Astrocyte of the cerebellum (primary cell): ENCODE results near the gene CCDC34.
A peak's percentile ranks its signal among the peaks of the same experiment; 100 is the strongest.

ENCODE experiments used
- DNase-seq: peaks from one replicate; pipeline ENCODE4 v3.0.0-alpha.2; 2011; ENCODE audit warnings: low read depth
- H3K4me3 ChIP-seq: 2 replicates; pipeline ENCODE4 v1.5.1; 2011; ENCODE audit warnings: mild to moderate bottlenecking, low read depth, low read length, moderate library complexity
- CTCF ChIP-seq: IDR thresholded peaks from 2 replicates; pipeline ENCODE4 v1.5.1; 2012; ENCODE audit warnings: low read length, low read depth, moderate library complexity, mild to moderate bottlenecking; ENCODE audit errors: missing control alignments
- in situ Hi-C: cut with HindIII; loops from 2 replicates; pipeline ENCODE4 v1.10.0; 2017; ENCODE audit warnings: low sequenced_read_pairs

The CCDC34 gene

GRCh38 chr11:27362749-27363575 lies at the start of gene CCDC34:
Gene CCDC34 (minus strand): TSS chr11:27363215. CDS start chr11:27363194, 21 bp downstream.
- in situ Hi-C loops, result no loop called here
- H3K4me3 ChIP-seq, result peak within 1 kb of the TSS; percentile 69
- TF ChIP-seq CTCF, result no peak
- peak; percentile 72 for DNase-seq

- in situ Hi-C loops, result no loop called here
- TF ChIP-seq CTCF, result no peak
- H3K4me3 ChIP-seq, result no peak overlapping the region
- no peak for DNase-seq
These were observed 49.2 kb upstream of the CCDC34 start for GRCh38 chr11:27412192-27412691.

- DNase-seq, result no peak
- TF ChIP-seq CTCF, result no peak
- in situ Hi-C loops, result no loop called here
- no peak overlapping the region for H3K4me3 ChIP-seq
These were observed 48.3 kb upstream of the CCDC34 start for GRCh38 chr11:27411328-27411727.

GRCh38 chr11:27410272-27410671 lies 47.3 kb upstream of the CCDC34 start:
- DNase-seq, result no peak
- no peak overlapping the region for H3K4me3 ChIP-seq
- in situ Hi-C loops, result no loop called here
- no peak for TF ChIP-seq CTCF

GRCh38 chr11:27409742-27410141 lies 46.7 kb upstream of the CCDC34 start:
- no peak for DNase-seq
- no peak for TF ChIP-seq CTCF
- in situ Hi-C loops, result no loop called here
- H3K4me3 ChIP-seq, result no peak overlapping the region

GRCh38 chr11:27409049-27409448 lies 46.0 kb upstream of the CCDC34 start:
- in situ Hi-C loops, result no loop called here
- no peak for TF ChIP-seq CTCF

More at GRCh38 chr11:27409049-27409448, 46.0 kb upstream of the CCDC34 start:
- H3K4me3 ChIP-seq, result no peak overlapping the region
- no peak for DNase-seq
